HEK293 (cell line): ENCODE results near the gene SMIM24.

Source experiments
- CTCF ChIA-PET: fragments of 350-600 bp; formaldehyde crosslinking; extraction: SDS; loops from one replicate; lab custom pipeline; 2021; ENCODE audit warnings: antibody characterized with exemption; lab: Yijun Ruan, JAX
- POLR2A ChIA-PET: fragments of 300-600 bp; formaldehyde crosslinking; extraction: SDS; loops from one replicate; lab custom pipeline; 2020; ENCODE audit warnings: antibody characterized with exemption, inconsistent platforms; lab: Yijun Ruan, JAX
- H3K27ac ChIP-seq: fragments of 200-500 bp; sonication (Bioruptor generic); 2 replicates; pipeline ENCODE4 v1.5.1; 2014; ENCODE audit warnings: low read depth, low read length, control low read depth, inconsistent platforms; ENCODE audit errors: extremely low read depth
- H3K36me3 ChIP-seq, 2 experiments: fragments of 200-500 bp in 1 of 2; sonication (Bioruptor generic) in 1 of 2; 1 replicate in 1 of 2; 2 replicates in 1 of 2; pipeline ENCODE4 v1.5.1; 2014 to 2017; ENCODE audit warnings: inconsistent platforms in 2 of 2, low read length in 2 of 2; ENCODE audit not compliant: control insufficient read depth in 2 of 2, insufficient read depth in 1 of 2
- H3K4me1 ChIP-seq: fragments of 200-500 bp; sonication (Bioruptor generic); 2 replicates; pipeline ENCODE4 v1.5.1; 2014; ENCODE audit warnings: mild to moderate bottlenecking, low read length, inconsistent platforms; ENCODE audit not compliant: control insufficient read depth, insufficient read depth
- H3K4me3 ChIP-seq: 2 replicates; pipeline ENCODE4 v1.5.1; 2011; ENCODE audit warnings: low read depth, mild to moderate bottlenecking, control low read depth, low read length, moderate library complexity
- H3K9me3 ChIP-seq: fragments of 200-500 bp; sonication (Bioruptor generic); 2 replicates; pipeline ENCODE4 v1.5.1; 2014; ENCODE audit warnings: low read depth, low read length, inconsistent platforms; ENCODE audit not compliant: control insufficient read depth, insufficient read depth
- CTCF ChIP-seq: fragments of 450-650 bp; formaldehyde crosslinking; IDR thresholded peaks from 2 replicates; pipeline ENCODE4 v1.5.1; 2016; ENCODE audit warnings: missing biosample characterization, missing genetic modification characterization
- EGR2 ChIP-seq: fragments of 450-650 bp; formaldehyde crosslinking; IDR thresholded peaks from 2 replicates; pipeline ENCODE4 v1.5.1; 2016; ENCODE audit warnings: low read depth, missing biosample characterization, missing genetic modification characterization
- GFI1B ChIP-seq: fragments of 450-650 bp; formaldehyde crosslinking; IDR thresholded peaks from 2 replicates; pipeline ENCODE4 v1.5.1; 2016; ENCODE audit warnings: missing biosample characterization, missing genetic modification characterization
- GLI2 ChIP-seq: fragments of 450-650 bp; formaldehyde crosslinking; IDR thresholded peaks from 2 replicates; pipeline ENCODE4; 2017; ENCODE audit warnings: missing biosample characterization, missing genetic modification characterization, low read depth, borderline replicate concordance
- HOXD13 ChIP-seq: sonication (generic); formaldehyde crosslinking; IDR thresholded peaks from 2 replicates; pipeline ENCODE4 v1.8.0; 2022; ENCODE audit warnings: missing genetic modification reagents, borderline replicate concordance
- MZF1 ChIP-seq: fragments of 450-650 bp; formaldehyde crosslinking; IDR thresholded peaks from 2 replicates; pipeline ENCODE4 v1.5.1; 2017; ENCODE audit warnings: missing biosample characterization, missing genetic modification characterization, borderline replicate concordance
- SP2 ChIP-seq: fragments of 450-650 bp; formaldehyde crosslinking; IDR thresholded peaks from 2 replicates; pipeline ENCODE4 v1.5.1; 2016; ENCODE audit warnings: missing biosample characterization, missing genetic modification characterization
- SP7 ChIP-seq: fragments of 450-650 bp; formaldehyde crosslinking; IDR thresholded peaks from 2 replicates; pipeline ENCODE4 v1.5.1; 2016; ENCODE audit warnings: missing biosample characterization, missing genetic modification characterization
- TSHZ1 ChIP-seq: fragments of 450-650 bp; formaldehyde crosslinking; IDR thresholded peaks from 2 replicates; pipeline ENCODE4 v1.5.1; 2016; ENCODE audit warnings: missing biosample characterization, missing genetic modification characterization, borderline replicate concordance
- YY2 ChIP-seq: fragments of 450-650 bp; formaldehyde crosslinking; IDR thresholded peaks from 2 replicates; pipeline ENCODE4 v1.5.1; 2016; ENCODE audit warnings: missing biosample characterization, missing genetic modification characterization
- ZBTB1 ChIP-seq: fragments of 450-650 bp; formaldehyde crosslinking; IDR thresholded peaks from 2 replicates; pipeline ENCODE4 v1.5.1; 2016; ENCODE audit warnings: missing biosample characterization, missing genetic modification characterization
- ZNF121 ChIP-seq: fragments of 450-650 bp; formaldehyde crosslinking; IDR thresholded peaks from 2 replicates; pipeline ENCODE4 v1.5.1; 2016; ENCODE audit warnings: missing biosample characterization, missing genetic modification characterization
- ZNF157 ChIP-seq: fragments of 450-650 bp; formaldehyde crosslinking; IDR thresholded peaks from 2 replicates; pipeline ENCODE4 v1.5.1; 2016; ENCODE audit warnings: missing biosample characterization, missing genetic modification characterization
- ZNF169 ChIP-seq: fragments of 450-650 bp; formaldehyde crosslinking; IDR thresholded peaks from 2 replicates; pipeline ENCODE4 v1.5.1; 2016; ENCODE audit warnings: missing biosample characterization, missing genetic modification characterization
- ZNF2 ChIP-seq: fragments of 450-650 bp; formaldehyde crosslinking; IDR thresholded peaks from 2 replicates; pipeline ENCODE4 v1.5.1; 2016; ENCODE audit warnings: missing biosample characterization, missing genetic modification characterization
- ZNF26 ChIP-seq: fragments of 450-650 bp; formaldehyde crosslinking; IDR thresholded peaks from 2 replicates; pipeline ENCODE4 v1.5.1; 2016; ENCODE audit warnings: missing biosample characterization, missing genetic modification characterization
- ZNF274 ChIP-seq, 2 experiments: fragments of 200-500 bp in 1 of 2; fragments of 450-650 bp in 1 of 2; sonication (Bioruptor generic) in 1 of 2; formaldehyde crosslinking in 1 of 2; IDR thresholded peaks; 2 replicates each; pipeline versions ENCODE4 v1.5.1 to v1.6.1; 2014 to 2016; ENCODE audit warnings: borderline replicate concordance in 1 of 2, inconsistent platforms in 1 of 2, low read length in 1 of 2, missing biosample characterization in 1 of 2, missing genetic modification characterization in 1 of 2
- ZNF394 ChIP-seq: fragments of 450-650 bp; formaldehyde crosslinking; IDR thresholded peaks from 2 replicates; pipeline ENCODE4 v1.5.1; 2016; ENCODE audit warnings: missing biosample characterization, missing genetic modification characterization, mild to moderate bottlenecking, moderate library complexity, borderline replicate concordance
- ZNF398 ChIP-seq: fragments of 450-650 bp; formaldehyde crosslinking; IDR thresholded peaks from 2 replicates; pipeline ENCODE4 v1.5.1; 2017; ENCODE audit warnings: missing biosample characterization, missing genetic modification characterization
- ZNF48 ChIP-seq: fragments of 450-650 bp; formaldehyde crosslinking; IDR thresholded peaks from 2 replicates; pipeline ENCODE4 v1.5.1; 2016; ENCODE audit warnings: missing biosample characterization, missing genetic modification characterization
- ZNF555 ChIP-seq: fragments of 450-650 bp; formaldehyde crosslinking; conservative IDR thresholded peaks from 2 replicates; pipeline ENCODE4 v1.5.1; 2017; ENCODE audit warnings: missing biosample characterization, mild to moderate bottlenecking, missing genetic modification characterization, inconsistent platforms
- ZNF580 ChIP-seq: fragments of 450-650 bp; formaldehyde crosslinking; IDR thresholded peaks from 2 replicates; pipeline ENCODE4 v1.5.1; 2016; ENCODE audit warnings: missing biosample characterization, missing genetic modification characterization
- ZNF677 ChIP-seq: fragments of 450-650 bp; IDR thresholded peaks from 2 replicates; pipeline ENCODE4 v1.5.0; 2018; ENCODE audit warnings: missing biosample characterization, mild to moderate bottlenecking, missing genetic modification characterization, moderate library complexity
- ZNF747 ChIP-seq: fragments of 450-650 bp; formaldehyde crosslinking; IDR thresholded peaks from 2 replicates; pipeline ENCODE4 v1.5.1; 2016; ENCODE audit warnings: missing biosample characterization, missing genetic modification characterization
- ZNF76 ChIP-seq: fragments of 450-650 bp; formaldehyde crosslinking; IDR thresholded peaks from 2 replicates; pipeline ENCODE4; 2016; ENCODE audit warnings: low read depth, missing biosample characterization, missing genetic modification characterization, borderline replicate concordance
- ZNF768 ChIP-seq: fragments of 450-650 bp; formaldehyde crosslinking; IDR thresholded peaks from 2 replicates; pipeline ENCODE4 v1.5.1; 2018; ENCODE audit warnings: missing biosample characterization, mild to moderate bottlenecking, missing genetic modification characterization
- ZSCAN4 ChIP-seq: fragments of 450-650 bp; formaldehyde crosslinking; IDR thresholded peaks from 2 replicates; pipeline ENCODE4 v1.5.1; 2017; ENCODE audit warnings: missing biosample characterization, missing genetic modification characterization

Gene SMIM24

GRCh38 chr19:3471954-3472655 is 8.2 kb downstream of the SMIM24 start:
- CTCF ChIA-PET, result interaction anchor here (0.6 to 6.4 kb wide), 27 partner anchors 11 to 1197 kb away, joined by 3 to 107 read pairs (median 5); partner anchors contain the start of genes DAPK3, DOHH, FZR1 and SMIM24
- no peaks in the 10 kb centered on the region for H3K4me1 ChIP-seq
- POLR2A ChIA-PET, result interaction anchor here (0.5 kb wide), 1 partner anchor 324 kb away, joined by 3 read pairs; no protein-coding TSS in a partner anchor
- TF ChIP-seq ZNF121 (tag by site-specific recombination) (no peak), ZSCAN4 (tag by site-specific recombination) (no peak), ZNF169 (no peak), ZNF677 (tag by site-specific recombination) (no peak), ZNF555 (no peak), CTCF (peak; percentile 79), GFI1B (tag by site-specific recombination) (no peak), ZNF398 (peak; percentile 6; the same call in 1 of the 2 replicates), ZNF157 (tag by site-specific recombination) (no peak), ZNF747 (tag by site-specific recombination) (no peak), ZNF394 (tag by site-specific recombination) (no peak), ZNF2 (tag by site-specific recombination) (0 out of 2 replicates have a peak, but pooled peaks have one; percentile 32), ZBTB1 (tag by site-specific recombination) (no peak), EGR2 (tag by site-specific recombination) (peak; percentile 32; the same call in 1 of the 2 replicates), ZNF76 (tag by site-specific recombination) (no peak), SP2 (tag by site-specific recombination) (no peak), ZNF768 (tag by site-specific recombination) (no peak), ZNF26 (tag by site-specific recombination) (no peak), MZF1 (tag by site-specific recombination) (no peak), YY2 (no peak), SP7 (tag by site-specific recombination) (peak; percentile 17; the same call in 1 of the 2 replicates), ZNF274 (IDR thresholded peaks at IDR 0.05; ENCODE audit: low read length) (no peak), ZNF274 (tag by site-specific recombination; IDR thresholded peaks at IDR 0.05; ENCODE audit: borderline replicate concordance) (no peak), GLI2 (tag by site-specific recombination) (no peak), HOXD13 (CRISPR knock-in tag) (no peak), ZNF580 (tag by site-specific recombination) (no peak), ZNF48 (tag by site-specific recombination) (no peak), TSHZ1 (tag by site-specific recombination) (no peak)

More at GRCh38 chr19:3471954-3472655, 8.2 kb downstream of the SMIM24 start:
- no peaks in the 10 kb centered on the region for H3K36me3 ChIP-seq
- H3K27ac ChIP-seq, result no peak overlapping the region
- H3K4me3 ChIP-seq, result no peak overlapping the region
- H3K9me3 ChIP-seq, result no peaks in the 10 kb centered on the region
